Peyer's patch (tissue), 4 donors: ENCODE results near the gene STK32C. TPM values are rescaled to one million over a fixed set of nuclear protein-coding genes. Genes with fewer than 3 reads are reported as not detected.
"Not testable (repeated sequence)": the region's sequence is repeated elsewhere in the genome, so short reads cannot be mapped to it uniquely, and the experiment has no call there.

ENCODE experiments used
- DNase-seq, 3 donors: peaks; one replicate each; pipeline ENCODE4 v3.0.0-alpha.2; 2017 to 2019
- H3K27ac ChIP-seq, 4 donors: fragments of 200-600 bp; sonication (generic); one replicate each; pipeline ENCODE4 v1.5.1; 2016 to 2019
- H3K27me3 ChIP-seq, 2 donors: fragments of 200-600 bp; sonication (generic); one replicate each; pipeline ENCODE4 v1.5.1; 2019
- H3K36me3 ChIP-seq, 3 donors: fragments of 200-600 bp; sonication (generic); one replicate each; pipeline ENCODE4 v1.5.1; 2016 to 2019
- H3K4me1 ChIP-seq, 4 donors: fragments of 200-600 bp; sonication (generic); one replicate each; pipeline ENCODE4 v1.5.1; 2016 to 2019
- H3K4me3 ChIP-seq, 4 donors: fragments of 200-600 bp; sonication (generic); 1 replicate in 3 of 4; 2 replicates in 1 of 4; pipeline ENCODE4 v1.5.1; 2016 to 2019; ENCODE audit warnings: mild to moderate bottlenecking in 1 of 4
- H3K9me3 ChIP-seq, 4 donors: fragments of 200-600 bp; sonication (generic); one replicate each; pipeline ENCODE4 v1.5.1; 2016 to 2019; ENCODE audit warnings: mild to moderate bottlenecking in 1 of 4
- POLR2A ChIP-seq, 2 donors: fragments of 450-650 bp; IDR thresholded peaks; one replicate each; pipeline ENCODE4 v1.5.1; 2017; ENCODE audit warnings: antibody characterized with exemption in 2 of 2, mild to moderate bottlenecking in 2 of 2, moderate library complexity in 2 of 2
- total RNA-seq, 4 donors: library from RNA; depleted of rRNA; stranded (reverse); fragments of >200 nt; gene quantifications; one replicate each; pipeline ENCODE4 v1.1.0, GENCODE V29; 2016
- TF ChIP-seq, protein P1 (sequence below), 6 experiments: fragments of 450-650 bp in 4 of 6; fragments of 200-600 bp in 2 of 6; sonication (generic) in 1 of 6; IDR thresholded peaks; one replicate each; pipeline ENCODE4 v1.5.1; 2017 to 2019; ENCODE audit warnings: antibody characterized with exemption in 6 of 6, mild to moderate bottlenecking in 3 of 6, moderate library complexity in 1 of 6

STK32C gene
- total RNA-seq, 4 donors from 2014 or later: 0.35 to 23.9 (median 4.4) TPM

DNA sequence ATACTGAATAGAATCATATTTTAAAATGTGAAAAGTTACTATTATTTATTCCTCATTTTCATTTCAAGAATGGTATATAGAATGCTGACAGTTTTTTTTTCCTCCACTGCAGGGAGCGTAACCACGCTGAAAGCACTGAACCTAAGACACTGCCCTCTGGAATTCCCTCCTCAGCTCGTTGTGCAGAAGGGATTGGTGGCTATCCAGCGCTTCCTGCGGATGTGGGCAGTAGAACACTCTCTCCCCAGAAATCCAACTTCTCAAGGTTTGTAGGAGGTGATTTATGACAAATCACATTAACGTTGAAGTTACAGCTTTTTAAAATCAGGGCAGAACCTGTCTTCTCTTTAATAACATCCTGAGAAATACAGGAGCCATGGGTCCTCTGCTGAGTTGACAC is 36.6 kb upstream of the STK32C start:
- H3K36me3 ChIP-seq: peaks cover 0 to 19% (median 0%) of the 10 kb centered on the region in 3 donors
- no peaks in the 10 kb centered on the region for H3K4me1 ChIP-seq
- no peaks in the 10 kb centered on the region for H3K9me3 ChIP-seq
- no peak for DNase-seq
- H3K4me3 ChIP-seq: no peak overlapping the region
- no peaks in the 10 kb centered on the region for H3K27me3 ChIP-seq
- no peak for TF ChIP-seq POLR2A (IDR thresholded peaks at IDR 0.05)
- TF ChIP-seq, protein P1, sequence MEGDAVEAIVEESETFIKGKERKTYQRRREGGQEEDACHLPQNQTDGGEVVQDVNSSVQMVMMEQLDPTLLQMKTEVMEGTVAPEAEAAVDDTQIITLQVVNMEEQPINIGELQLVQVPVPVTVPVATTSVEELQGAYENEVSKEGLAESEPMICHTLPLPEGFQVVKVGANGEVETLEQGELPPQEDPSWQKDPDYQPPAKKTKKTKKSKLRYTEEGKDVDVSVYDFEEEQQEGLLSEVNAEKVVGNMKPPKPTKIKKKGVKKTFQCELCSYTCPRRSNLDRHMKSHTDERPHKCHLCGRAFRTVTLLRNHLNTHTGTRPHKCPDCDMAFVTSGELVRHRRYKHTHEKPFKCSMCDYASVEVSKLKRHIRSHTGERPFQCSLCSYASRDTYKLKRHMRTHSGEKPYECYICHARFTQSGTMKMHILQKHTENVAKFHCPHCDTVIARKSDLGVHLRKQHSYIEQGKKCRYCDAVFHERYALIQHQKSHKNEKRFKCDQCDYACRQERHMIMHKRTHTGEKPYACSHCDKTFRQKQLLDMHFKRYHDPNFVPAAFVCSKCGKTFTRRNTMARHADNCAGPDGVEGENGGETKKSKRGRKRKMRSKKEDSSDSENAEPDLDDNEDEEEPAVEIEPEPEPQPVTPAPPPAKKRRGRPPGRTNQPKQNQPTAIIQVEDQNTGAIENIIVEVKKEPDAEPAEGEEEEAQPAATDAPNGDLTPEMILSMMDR (IDR thresholded peaks at IDR 0.05): no peak
- H3K27ac ChIP-seq: no peak overlapping the region

DNA sequence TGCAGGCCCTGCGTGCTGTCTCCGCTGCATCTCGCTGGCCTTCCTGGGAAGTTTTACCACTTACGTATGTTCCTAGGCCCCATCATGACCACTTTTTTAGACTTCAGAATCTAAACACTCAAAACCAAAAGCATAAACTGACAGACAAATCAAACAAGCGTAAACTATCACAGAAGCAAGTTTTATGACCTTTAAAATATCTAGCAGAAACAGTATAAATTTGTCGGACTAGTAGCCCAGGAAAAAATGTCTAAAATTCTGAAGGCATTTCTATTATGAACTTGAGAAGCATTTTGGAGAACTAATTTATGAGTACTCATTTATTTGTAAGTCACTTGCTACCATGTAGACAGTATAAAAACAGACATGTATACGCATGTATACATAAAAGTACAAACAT is 34.8 kb upstream of the STK32C start:
- H3K36me3 ChIP-seq: peaks cover 0 to 19% (median 0%) of the 10 kb centered on the region in 3 donors

DNA sequence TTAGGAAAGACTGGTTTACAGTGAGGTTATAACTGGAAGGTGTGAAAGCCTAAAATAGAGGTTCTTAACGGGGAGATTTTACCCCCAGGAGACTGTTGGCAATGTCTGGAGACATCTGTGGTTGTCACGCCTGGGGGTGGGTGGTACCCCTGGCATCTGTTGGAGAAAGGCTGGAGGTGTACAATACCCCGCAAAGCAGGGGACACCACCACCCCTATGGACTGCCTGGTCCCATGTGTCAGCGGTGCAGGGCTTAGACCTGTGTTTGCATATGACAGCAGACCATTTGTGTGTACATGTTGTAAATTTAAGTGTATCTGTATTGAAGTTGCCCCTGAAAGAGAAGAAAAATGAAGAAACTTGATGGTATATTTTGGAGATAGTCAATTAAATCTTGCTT is 34.0 kb upstream of the STK32C start:
- Histone ChIP-seq H3K4me3 (no peak overlapping the region), H3K4me1 (peaks cover 0 to 1% (median 0%) of the 10 kb centered on the region in 4 donors), H3K27me3 (no peaks in the 10 kb centered on the region), H3K36me3 (peaks cover 0 to 19% (median 0%) of the 10 kb centered on the region in 3 donors), H3K27ac (no peak overlapping the region), H3K9me3 (no peaks in the 10 kb centered on the region)
- TF ChIP-seq, protein P1 (IDR thresholded peaks at IDR 0.05): no peak
- TF ChIP-seq POLR2A (IDR thresholded peaks at IDR 0.05): no peak
- DNase-seq: no peak

More for the DNA sequence above, 34.8 kb upstream of the STK32C start:
- no peaks in the 10 kb centered on the region for H3K9me3 ChIP-seq
- H3K27me3 ChIP-seq: no peaks in the 10 kb centered on the region
- H3K27ac ChIP-seq: no peak overlapping the region
- H3K4me3 ChIP-seq: no peak overlapping the region
- H3K4me1 ChIP-seq: no peaks in the 10 kb centered on the region
- TF ChIP-seq, protein P1 (IDR thresholded peaks at IDR 0.05): no peak
- TF ChIP-seq POLR2A (IDR thresholded peaks at IDR 0.05): no peak
- DNase-seq: no peak

DNA sequence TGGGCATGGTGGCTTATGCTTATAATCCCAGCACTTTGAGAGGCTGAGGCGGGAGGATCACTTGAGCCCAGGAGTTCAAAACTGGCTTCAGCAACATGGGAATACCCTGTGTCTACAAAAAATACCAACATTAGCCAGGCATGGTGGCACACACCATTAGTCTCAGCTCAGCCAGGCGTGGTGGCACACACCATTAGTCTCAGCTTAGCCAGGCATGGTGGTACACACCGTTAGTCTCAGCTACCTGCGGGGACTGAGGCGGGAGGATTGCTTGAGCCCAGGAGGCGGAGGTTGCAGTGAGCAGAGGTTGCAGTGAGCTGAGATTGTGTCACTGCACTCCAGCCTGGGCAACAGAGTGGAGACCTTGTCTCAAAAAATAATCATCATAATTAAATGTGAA is 33.3 kb upstream of the STK32C start:
- H3K4me1 ChIP-seq: peaks cover 0 to 9% (median 0%) of the 10 kb centered on the region in 4 donors
- no peak overlapping the region for H3K27ac ChIP-seq
- TF ChIP-seq, protein P1 (IDR thresholded peaks at IDR 0.05): no peak
- no peak for TF ChIP-seq POLR2A (IDR thresholded peaks at IDR 0.05)
- no peak overlapping the region for H3K4me3 ChIP-seq
- H3K9me3 ChIP-seq: no peaks in the 10 kb centered on the region
- no peaks in the 10 kb centered on the region for H3K27me3 ChIP-seq
- H3K36me3 ChIP-seq: peaks cover 0 to 19% (median 0%) of the 10 kb centered on the region in 3 donors
- no peak for DNase-seq

DNA sequence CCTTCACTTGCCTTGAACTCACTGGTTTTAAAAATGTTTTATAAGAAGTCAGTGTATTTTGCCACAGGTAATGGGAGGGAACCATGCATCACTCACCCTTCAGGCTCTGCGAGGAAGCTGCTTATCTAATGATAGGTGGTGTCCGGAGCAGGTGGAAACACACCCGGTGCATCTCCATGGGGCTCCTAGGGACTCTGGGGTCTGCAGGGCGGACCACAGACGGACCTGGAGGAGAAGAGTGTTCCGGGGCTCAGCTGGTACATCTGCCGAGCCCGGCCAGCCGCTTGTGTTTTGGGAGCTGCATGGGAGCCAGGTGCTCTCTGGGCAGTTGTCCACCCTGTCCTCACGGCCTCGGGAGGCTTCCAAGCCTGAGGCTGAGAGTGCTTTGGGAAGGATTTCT is 31.5 kb upstream of the STK32C start:
- H3K4me3 ChIP-seq: no peak overlapping the region
- no peak overlapping the region for H3K27ac ChIP-seq
- peak in 1 of 3 donors; percentile 41 for DNase-seq
- H3K27me3 ChIP-seq: no peaks in the 10 kb centered on the region
- peaks cover 0 to 9% (median 0%) of the 10 kb centered on the region in 3 donors for H3K36me3 ChIP-seq
- TF ChIP-seq, protein P1 (IDR thresholded peaks at IDR 0.05): no peak
- TF ChIP-seq POLR2A (IDR thresholded peaks at IDR 0.05): no peak
- H3K9me3 ChIP-seq: no peaks in the 10 kb centered on the region
- peaks cover 0 to 9% (median 0%) of the 10 kb centered on the region in 4 donors for H3K4me1 ChIP-seq

DNA sequence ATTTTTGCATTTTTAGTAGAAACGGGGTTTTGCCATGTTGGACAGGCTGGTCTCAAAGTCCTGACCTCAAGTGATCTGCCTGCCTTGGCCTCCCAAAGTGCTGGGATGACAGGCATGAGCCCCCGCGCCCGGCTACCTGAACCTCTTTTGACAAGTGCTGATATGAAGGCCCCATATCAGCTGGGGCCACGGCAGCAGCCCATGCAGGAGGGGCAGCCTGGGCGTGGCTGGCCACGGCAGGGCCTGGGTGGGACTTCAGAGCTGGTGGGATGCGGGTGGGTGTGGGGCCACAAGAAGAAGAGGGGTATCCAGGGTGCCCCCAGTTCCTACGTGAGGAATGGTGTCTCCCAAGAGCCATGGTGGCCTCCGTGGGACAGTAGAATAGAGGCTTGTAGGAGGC is 31.1 kb upstream of the STK32C start:
- Histone ChIP-seq H3K27me3 (no peaks in the 10 kb centered on the region), H3K36me3 (peaks cover 0 to 9% (median 0%) of the 10 kb centered on the region in 3 donors), H3K4me3 (no peak overlapping the region), H3K9me3 (no peaks in the 10 kb centered on the region), H3K27ac (no peak overlapping the region), H3K4me1 (peaks cover 0 to 9% (median 0%) of the 10 kb centered on the region in 4 donors)
- TF ChIP-seq, protein P1 (IDR thresholded peaks at IDR 0.05): no peak
- no peak for TF ChIP-seq POLR2A (IDR thresholded peaks at IDR 0.05)
- no peak for DNase-seq

DNA sequence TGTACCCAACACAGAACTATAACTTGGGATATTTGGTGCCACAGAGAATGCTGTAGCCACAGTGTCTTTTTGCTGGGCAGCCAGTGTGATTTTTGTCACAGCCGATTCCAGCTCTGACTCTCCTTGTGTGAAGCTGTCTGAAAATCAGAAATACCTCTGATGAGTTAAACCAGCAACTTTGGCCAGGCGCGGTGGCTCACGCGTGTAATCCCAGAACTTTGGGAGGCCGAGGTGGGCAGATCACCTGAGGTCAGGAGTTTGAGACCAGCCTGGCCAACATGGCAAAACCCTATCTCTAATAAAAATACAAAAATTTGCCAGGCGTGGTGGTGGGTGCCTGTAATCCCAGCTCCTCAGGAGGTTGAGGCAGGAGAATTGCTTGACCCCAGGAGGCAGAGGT is 30.1 kb upstream of the STK32C start:
- Histone ChIP-seq H3K4me3 (peak overlapping the region in 2 of 4 donors; percentile 51 to 52), H3K4me1 (peaks cover 0 to 11% (median 0%) of the 10 kb centered on the region in 4 donors)
- DNase-seq, H3K27me3 ChIP-seq, H3K36me3 ChIP-seq, H3K9me3 ChIP-seq, H3K27ac ChIP-seq: not testable (repeated sequence)
